GM12801 (cell line): Measurements from ENCODE around the gene OR6Q1.

Source experiments
- TF ChIP-seq, protein P1 (sequence below): IDR thresholded peaks from one replicate; pipeline ENCODE4 v1.5.1; 2011; ENCODE audit warnings: control low read depth; ENCODE audit not compliant: insufficient read length; ENCODE audit errors: extremely low read depth

The OR6Q1 gene

DNA sequence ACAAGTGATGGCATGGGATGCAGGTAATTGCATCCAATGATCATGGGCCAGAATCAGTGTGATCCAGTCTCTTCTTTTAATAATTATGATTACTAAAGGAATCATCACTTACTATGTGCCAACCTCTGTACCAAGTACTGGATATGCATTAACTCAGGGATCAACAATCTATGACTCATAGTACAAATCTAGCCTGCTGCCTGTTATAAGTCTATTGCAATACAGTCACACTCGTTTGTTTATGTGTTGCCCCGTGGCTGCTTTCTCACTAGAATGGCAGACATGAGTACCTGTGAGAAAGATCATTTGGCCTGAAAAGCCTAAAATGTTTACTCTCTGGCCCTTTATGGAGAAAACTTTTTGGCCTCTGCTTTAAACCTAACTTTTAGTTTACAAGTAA is 45.0 kb downstream of the OR6Q1 start:
- TF ChIP-seq, protein P1, sequence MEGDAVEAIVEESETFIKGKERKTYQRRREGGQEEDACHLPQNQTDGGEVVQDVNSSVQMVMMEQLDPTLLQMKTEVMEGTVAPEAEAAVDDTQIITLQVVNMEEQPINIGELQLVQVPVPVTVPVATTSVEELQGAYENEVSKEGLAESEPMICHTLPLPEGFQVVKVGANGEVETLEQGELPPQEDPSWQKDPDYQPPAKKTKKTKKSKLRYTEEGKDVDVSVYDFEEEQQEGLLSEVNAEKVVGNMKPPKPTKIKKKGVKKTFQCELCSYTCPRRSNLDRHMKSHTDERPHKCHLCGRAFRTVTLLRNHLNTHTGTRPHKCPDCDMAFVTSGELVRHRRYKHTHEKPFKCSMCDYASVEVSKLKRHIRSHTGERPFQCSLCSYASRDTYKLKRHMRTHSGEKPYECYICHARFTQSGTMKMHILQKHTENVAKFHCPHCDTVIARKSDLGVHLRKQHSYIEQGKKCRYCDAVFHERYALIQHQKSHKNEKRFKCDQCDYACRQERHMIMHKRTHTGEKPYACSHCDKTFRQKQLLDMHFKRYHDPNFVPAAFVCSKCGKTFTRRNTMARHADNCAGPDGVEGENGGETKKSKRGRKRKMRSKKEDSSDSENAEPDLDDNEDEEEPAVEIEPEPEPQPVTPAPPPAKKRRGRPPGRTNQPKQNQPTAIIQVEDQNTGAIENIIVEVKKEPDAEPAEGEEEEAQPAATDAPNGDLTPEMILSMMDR: no peak
